Activated effector memory CD4-positive, alpha-beta T cell treated with anti-CD3 and anti-CD28 coated beads, Interleukin-2, amount 50 U/mL, for 16 hours (primary cell): ENCODE data around the gene MEGF6.
"Not testable (repeated sequence)": the region's sequence is repeated elsewhere in the genome, so short reads cannot be mapped to it uniquely, and the experiment has no call there.

ENCODE experiments used
- DNase-seq: peaks from one replicate; pipeline ENCODE4 v3.0.0-alpha.2; 2020

The MEGF6 gene

DNA sequence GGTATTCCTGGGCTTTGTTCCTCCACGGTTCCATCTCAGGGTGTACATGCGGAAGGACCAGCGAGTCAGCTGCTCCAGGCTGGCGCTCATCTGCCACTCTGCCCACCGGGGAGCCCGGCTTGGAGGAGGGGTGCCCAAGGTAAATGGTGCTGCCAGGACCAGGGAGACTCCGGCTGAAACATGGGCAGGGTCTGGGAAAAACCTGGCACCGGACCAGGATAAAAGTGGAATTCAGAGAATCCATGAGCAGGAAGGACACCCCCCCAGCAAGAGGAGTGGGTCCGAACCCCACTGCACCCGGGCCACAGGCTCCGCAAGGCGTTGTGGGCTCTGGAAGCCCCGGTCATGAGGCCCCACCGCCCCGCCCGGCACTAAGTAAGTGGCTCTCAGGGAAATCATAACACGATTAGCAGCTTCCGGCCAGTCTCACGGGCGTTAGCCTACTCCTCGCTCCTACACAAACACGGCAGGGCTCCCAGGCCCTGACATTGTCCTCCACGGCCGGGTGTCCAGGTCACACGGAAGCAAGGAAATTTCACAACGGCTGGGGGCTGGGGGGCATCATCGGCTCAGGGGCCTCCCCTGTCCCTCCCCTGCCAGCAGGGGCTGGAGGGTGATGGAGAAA is 21.1 kb downstream of the MEGF6 start:
- no peak for DNase-seq

DNA sequence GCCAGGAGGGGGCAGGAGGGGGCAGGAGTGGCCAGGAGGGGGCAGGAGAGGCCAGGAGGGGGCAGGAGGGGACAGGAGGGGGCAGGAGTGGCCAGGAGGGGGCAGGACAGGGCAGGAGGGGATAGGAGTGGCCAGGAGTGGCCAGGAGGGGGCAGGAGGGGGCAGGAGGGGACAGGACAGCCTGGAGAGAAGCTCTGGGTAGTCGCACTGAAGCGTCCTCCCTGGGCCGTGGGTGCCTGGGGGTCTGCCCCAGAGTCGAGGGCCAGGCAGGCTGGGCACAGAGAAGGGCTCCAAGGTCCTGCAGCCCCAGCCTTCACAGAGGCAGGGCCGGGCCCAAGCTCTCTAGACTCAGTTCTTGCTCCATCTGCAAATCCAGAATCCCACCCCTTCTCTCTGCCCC is 22.9 kb downstream of the MEGF6 start:
- no peak for DNase-seq

DNA sequence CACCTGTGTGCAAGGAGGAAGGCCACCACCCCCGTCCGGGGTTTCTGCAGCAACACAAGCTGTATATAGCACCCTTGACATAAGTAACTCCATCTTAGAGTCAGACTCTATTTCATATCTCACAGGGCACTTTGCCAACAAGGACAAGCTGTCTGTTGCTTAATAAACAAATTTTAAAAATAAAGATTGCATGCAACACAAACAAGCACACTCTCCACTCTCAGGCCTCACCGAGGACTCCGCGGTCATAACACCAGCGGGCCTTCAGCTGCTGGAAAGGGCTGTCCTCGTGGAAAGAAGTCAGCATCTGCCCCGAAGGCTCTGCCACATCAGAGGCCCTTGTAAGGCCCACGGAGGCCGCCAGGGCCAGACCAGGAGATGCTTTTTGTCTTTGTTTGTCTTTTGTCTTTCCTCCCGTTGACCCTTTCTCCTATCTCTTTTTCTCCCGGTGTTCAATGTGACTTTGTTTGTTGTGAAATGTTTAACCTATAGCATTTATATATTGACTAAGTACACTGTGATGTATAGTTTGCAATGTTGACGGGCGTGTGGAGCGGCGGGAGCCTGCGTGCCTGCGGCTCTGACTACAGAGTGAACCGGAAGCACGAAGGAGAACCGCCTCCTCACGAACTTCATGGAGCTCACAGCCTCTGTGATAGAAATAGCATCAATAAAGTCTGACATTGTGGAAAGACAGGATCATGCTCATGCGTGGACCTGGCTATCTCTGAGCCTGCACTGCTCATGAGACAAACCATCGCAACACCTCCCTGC is 24.1 kb downstream of the MEGF6 start:
- DNase-seq = no peak

DNA sequence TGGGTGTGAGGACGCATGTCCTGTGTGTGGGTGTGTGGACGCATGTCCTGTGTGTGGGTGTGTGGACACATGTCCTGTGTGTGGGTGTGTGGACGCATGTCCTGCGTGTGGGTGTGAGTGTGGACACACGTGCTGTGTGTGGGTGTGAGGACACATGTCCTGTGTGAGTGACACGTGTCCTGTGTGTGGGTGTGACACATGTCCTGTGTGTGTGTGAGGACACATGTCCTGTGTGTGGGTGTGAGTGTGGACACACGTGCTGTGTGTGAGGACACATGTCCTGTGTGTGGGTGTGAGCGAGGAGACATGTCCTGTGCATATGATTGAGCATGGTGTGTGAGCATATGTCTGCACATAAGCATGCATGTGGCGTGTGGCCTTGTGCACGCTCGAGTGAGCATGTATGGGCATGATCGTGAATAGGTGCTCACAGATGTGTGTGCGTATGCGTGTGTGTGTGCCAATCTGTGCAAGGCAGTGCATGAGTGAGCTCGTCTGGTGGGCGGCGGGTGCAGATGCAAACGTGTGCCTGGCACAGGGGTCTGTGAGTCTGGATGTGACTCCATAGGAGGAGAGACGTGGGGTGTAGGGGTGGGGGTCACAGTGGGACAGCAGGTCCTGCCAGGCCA is 25.3 kb downstream of the MEGF6 start:
- no peak for DNase-seq

DNA sequence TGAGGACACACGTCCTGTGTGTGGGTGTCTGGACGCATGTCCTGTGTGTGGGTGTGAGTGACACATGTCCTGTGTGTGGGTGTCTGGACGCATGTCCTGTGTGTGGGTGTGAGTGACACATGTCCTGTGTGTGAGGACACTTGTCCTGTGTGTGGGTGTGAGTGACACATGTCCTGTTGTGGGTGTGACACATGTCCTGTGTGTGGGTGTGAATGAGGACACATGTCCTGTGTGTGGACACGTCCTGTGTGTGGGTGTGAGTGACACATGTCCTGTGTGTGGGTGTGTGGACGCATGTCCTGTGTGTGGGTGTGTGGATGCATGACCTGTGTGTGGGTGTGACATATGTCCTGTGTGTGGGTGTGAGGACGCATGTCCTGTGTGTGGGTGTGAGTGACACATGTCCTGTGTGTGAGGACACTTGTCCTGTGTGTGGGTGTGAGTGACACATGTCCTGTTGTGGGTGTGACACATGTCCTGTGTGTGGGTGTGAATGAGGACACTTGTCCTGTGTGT is 25.9 kb downstream of the MEGF6 start:
- not testable (repeated sequence) for DNase-seq

DNA sequence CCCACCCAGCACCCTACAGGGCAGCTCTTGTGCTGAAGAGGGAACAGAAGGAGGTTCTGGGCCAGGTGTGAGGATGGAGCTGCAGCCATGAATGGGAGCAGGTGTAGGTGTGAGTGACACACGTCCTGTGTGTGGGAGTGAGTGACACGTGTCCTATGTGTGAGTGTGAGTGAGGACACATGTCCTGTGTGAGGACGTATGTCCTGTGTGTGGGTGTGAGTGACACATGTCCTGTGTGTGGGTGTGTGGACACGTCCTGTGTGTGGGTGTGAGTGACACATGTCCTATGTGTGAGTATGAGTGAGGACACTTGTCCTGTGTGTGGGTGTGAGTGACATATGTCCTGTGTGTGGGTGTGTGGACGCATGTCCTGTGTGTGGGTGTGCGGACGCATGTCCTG is 26.4 kb downstream of the MEGF6 start:
- peak; percentile 66 for DNase-seq

DNA sequence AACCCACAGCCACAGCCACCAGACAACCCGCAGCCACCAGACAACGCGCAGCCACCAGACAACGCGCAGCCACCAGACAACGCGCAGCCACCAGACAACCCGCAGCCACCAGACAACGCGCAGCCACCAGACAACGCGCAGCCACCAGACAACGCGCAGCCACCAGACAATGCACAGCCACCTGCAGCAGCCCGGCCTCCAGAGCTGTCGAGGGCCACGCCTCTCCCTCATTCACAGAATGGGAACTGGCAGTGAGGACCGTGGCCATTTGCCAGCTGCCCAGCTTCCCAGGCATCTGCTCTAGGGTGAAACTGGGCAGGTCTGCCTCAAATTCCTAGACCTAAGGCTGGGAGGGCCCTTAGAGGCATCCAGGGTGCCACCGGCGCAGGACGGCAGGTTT is 27.6 kb downstream of the MEGF6 start:
- DNase-seq = not testable (repeated sequence)

DNA sequence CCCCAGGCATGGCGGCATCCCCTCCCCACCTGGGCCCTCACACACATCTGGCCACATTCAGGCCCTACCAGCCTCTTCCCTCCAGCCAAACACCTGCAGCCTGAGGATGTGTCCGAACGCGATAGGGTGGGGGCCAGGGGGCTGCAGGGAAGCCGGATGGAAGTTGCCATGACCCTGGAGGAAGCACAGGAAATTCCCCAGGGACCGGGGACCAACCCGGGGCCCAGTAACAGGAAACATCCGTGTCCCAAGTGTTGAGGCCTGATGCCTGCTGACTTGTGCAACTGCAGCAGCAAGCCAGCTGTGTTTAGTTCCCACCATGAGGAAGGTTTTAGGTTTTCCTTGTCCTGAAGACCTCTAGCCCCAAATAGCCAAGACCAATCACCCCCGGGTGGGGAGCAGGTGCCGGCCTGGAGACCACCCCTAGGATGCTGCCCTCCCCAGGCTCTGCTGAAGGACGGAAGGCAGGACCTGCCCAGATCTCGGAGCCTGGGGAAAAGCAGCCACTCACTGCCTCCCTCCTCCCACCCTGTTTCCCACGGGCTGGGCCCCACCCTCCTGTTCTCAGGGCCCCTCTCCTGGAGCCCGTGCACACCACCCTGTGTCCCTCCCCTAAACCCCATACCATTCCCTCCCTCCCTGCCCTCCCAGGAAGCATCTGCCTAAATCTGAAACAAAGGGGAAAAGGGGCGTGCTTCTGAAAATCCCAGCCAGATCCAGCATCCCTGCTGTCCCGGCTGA is 29.8 kb downstream of the MEGF6 start:
- no peak for DNase-seq

DNA sequence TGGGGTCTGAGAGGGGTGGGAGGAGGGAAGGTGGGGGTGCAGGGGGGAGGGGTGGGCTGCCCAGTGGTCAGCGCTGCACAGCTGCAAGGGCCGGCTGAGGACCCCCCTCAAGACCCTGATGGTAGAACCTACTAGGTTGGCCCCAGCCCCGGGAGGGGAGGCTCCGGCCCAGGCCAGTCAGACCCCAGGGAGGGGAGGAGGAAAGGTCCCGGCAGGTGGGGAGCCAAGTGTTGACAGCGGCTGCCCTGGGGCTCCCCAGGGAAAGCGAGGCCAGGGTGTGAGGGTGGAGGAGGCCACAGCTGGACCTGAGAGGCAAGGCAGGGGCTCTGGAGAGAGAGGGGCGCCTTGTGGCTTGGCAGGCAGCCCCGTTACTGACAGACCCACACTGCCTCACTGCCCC is 31.1 kb downstream of the MEGF6 start:
- DNase-seq = no peak

DNA sequence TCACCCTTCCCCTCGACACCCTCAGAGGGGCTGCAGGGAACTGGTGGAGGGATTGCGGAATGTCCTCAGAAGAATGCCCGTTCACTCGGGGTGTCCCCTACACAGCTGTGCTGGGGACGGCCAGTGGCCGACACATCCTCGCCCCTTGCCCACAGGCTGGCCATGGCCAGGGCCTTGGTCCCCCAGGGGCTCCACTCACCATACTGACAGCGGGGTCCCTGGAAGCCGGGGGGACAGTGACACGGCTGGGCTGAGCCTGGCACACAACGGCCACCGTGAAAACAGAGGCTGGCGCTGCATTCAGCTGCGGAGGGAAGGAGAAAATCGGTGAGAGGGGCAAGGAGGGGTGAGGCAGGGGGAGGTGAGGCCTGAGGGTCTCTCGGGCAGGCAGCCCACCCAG is 31.7 kb downstream of the MEGF6 start:
- no peak for DNase-seq

DNA sequence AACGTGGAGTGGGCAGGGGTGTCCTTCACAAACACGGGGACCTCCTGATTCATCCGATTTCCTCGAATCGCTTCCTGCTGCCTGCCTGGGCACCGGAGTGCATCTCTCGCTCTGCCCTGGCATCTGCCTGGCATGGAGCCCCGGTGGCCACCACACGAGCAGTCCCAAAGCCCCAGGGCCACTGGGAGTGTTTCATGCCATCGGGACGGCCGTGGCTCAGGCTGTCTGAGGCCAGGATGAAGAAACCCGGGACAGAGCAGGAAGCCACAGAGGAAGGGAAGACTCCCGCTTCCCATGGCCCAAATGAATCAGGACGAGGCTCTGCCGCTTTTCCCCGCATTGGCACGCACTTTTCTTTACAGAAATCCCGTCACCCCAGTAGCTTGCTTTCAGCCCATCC is 32.4 kb downstream of the MEGF6 start:
- no peak for DNase-seq

DNA sequence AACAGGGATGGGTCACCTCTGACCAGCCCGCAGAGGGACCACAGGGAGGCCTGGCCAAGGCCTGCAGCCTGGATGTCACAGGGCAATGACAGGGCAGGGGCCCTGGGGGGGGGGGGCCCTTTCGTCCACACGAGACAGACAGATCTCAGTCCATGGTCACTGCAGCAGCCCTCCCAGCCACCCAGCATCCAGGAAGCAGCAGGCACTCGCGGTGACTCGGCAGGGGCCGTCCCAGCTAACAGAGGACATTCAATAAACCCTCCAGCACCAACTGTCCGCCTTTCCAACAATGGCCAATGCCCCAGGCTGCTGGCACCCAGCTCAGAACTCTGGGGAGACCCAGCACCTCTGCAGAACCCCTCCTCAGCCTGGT is 32.9 kb downstream of the MEGF6 start:
- no peak for DNase-seq

DNA sequence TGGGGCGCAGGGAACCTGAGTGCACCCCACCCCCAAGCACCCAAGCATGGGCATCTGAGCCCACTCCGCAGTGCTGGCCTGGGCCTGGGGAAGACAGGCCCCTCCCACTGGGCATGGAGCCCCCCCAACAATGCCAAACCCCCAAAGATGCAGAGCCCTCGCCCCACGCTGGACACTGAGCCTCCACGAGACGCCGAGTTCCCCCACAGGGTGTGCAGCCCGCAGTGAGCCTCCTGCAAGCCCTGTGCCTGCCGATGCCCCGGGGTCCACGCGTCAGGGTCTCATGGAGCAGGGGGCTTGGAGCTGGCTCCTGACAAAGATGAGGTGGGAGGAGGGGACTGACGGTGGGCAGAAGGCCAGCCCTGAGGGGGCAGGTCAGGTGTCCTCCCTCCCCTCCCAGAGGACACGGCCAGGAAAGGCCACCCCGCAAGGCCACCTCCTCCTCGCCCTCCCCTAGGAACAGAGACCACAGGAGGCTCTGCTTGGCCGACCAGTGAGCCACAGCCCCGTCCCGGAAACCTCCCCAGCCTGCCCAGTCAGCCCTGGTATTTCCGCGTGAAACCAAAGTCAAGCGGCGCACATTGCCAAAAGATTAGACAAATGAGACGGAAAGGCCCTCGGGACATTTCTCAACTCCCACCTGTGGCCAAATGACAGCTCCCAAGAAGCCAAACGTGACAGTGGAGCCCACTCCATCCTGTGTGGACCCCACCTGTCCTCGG is 33.4 kb downstream of the MEGF6 start:
- DNase-seq = no peak

DNA sequence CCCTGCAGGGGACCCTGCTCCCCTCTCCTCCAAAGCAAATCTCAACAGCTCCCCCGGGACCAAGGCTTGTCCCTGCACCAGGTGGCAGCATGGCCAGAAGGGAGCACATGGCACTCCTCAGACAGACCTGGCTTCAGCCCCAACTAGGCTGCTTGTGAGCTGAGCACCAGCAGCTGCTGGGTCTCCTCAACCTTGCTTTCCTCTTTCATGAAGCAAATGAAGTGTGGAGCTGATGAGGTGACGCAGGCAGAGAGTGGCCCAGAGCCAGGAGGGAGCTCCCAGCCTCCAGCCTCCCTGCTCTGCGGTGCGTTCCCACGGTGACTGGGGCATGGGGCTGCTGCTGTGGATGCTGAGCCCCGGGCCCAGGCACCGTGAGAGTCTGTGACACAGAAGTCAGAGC is 34.0 kb downstream of the MEGF6 start:
- DNase-seq = no peak

DNA sequence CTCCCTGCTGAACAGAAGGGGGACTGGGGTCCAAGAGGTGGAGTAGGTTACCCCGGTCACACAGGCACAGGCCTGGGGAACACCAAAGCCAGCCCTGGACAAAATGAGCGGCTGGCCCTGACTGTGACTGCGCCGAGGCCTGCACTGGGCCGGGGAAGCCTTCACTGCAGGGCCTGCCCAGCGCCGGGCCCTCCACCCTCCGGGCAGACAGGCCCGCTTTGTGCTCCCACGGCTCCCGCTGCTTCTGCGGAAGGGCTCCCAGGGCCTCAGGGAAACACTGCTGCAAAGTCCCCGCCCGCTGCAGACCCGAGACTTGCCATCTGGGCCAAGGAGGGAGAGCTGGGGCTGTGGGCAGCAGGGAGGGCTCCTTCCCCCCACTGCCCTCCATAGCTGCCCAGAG is 35.3 kb downstream of the MEGF6 start:
- no peak for DNase-seq

DNA sequence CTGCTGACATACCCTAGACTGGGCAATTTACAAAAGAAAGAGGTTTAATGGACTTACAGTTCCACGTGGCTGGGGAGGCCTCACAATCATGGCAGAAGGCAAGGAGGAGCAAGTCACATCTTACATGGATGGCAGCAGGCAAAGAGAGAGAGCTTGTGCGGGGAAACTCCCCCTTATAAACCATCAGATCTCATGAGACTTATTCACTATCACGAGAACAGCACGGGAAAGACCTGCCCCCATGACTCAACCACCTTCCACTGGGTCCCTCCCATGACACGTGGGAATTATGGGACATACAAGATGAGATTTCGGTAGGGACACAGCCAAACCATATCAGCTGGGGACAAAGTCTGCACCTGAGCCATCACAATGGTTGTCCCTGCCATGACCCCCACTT is 35.8 kb downstream of the MEGF6 start:
- DNase-seq = not testable (repeated sequence)

DNA sequence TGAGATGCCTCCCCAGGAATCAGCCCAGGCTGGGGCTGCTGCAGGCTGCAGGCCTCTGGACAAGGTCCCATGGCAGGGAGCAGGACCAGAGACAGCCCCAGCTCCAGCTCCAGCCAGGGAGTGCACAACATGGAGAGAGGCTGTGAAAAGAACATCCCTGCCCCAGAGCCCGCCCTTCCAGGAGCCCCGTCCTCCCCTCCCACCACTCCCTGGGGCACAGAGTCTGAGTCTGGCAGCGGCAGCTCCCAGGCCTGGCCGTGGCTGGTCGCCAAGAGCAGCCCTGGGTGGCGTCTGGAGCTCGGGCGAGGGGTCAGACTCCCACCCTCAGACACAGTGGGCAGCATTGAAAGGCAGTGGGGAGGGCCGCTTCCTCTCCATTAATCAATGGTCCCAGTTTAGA is 37.8 kb downstream of the MEGF6 start:
- no peak for DNase-seq

DNA sequence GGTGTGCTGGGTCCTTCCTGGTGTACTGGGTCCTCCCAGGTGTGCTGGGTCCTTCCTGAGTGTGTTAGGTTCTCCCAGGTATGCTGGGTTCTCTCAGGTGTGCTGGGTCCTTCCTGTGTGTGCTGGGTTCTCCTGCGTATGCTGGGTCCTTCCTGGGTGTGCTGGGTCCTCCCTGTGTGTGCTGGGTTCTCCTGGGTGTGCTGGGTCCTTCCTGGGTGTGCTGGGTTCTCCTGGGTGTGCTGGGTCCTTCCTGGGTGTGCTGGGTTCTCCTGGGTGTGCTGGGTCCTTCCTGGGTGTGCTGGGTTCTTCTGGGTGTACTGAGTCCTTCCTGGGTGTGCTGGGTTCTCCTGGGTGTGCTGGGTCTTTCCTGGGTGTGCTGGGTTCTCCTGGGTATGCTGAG is 38.7 kb downstream of the MEGF6 start:
- not testable (repeated sequence) for DNase-seq

DNA sequence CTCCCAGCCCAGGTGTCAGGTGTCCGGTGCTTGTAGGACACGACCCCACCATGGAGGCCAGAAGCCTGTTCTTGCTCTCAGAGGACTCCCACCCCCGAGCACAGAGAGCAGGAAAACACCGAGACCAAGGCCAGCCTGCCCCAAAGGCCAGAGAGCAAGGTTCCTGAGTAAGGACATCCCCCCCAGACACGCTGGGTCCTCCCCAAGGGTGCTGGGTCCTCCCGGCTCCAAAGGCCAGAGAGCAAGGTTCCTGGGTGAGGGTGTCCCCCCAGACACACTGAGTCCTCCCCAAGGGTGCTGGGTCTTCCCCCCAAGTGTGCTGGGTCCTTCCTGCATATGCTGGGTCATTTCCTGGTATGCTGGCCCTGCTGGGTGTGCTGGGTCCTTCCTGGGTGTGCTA is 40.0 kb downstream of the MEGF6 start:
- DNase-seq = no peak

DNA sequence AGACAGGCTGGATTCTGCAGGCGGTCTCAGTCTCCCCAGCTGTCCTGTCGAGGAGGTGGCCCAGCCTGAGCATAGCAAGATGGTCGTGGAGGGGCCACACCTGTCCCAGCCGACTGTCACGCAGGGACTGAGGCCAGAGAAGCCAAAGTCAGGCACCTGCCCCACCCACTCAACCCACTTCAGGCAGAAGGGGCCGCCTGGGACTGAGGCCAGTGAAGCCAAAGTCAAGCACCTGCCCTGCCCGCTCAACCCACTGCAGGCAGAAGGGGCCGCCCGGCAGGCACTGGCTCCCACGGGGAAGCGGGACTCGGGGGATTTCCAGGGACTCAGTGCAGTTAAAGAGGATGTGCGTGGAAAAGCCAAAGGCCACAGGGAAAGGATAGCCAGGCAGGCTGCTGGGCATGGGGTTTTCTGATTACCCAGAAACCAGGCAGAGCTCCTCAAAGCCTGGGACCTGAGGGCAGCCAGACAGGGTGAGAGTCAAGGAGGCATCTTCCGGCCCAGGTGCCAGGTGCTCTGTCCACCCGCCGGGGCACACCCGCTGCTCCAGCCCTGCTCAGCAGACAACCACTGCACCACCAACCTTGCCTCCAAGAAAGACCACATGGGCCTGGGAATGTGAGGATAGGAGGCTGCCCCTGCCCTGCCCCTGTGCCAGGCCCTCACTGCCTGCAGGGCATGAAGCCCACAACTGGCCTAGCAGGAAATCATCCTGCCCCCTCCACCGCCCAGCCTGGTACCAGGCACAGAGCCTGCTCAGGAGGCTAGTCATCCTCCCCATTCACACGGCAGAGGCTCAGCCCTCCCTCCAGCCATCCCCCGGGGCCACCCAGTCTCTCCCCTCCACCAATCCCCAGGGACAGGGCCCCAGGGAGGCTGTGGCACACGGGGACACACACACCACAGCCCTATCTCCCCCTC is 41.0 kb downstream of the MEGF6 start:
- no peak for DNase-seq

DNA sequence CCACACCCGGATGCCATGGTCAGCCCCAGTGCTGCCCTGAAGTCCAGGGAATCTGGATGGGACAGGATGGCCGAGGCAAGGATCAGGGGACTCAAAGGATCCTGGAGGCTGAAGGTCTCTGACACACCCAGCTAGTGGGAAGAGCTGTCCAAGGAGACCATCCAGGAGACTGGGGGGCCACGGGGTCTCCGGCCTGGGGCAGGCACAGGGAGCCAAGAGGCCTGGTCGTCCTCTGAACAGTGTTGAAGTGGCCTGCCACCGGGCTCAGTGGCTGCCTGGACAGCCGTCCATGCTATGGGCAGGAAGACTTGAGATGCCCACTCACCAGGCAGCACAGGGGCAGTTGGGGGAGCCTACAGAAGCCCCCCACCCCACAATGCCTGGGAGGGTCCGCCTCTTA is 41.9 kb downstream of the MEGF6 start:
- DNase-seq = no peak
